ENCODE measurements around the gene FNDC1.
A peak's percentile ranks its signal among the peaks of the same experiment; 100 is the strongest.

Gene FNDC1

DNA sequence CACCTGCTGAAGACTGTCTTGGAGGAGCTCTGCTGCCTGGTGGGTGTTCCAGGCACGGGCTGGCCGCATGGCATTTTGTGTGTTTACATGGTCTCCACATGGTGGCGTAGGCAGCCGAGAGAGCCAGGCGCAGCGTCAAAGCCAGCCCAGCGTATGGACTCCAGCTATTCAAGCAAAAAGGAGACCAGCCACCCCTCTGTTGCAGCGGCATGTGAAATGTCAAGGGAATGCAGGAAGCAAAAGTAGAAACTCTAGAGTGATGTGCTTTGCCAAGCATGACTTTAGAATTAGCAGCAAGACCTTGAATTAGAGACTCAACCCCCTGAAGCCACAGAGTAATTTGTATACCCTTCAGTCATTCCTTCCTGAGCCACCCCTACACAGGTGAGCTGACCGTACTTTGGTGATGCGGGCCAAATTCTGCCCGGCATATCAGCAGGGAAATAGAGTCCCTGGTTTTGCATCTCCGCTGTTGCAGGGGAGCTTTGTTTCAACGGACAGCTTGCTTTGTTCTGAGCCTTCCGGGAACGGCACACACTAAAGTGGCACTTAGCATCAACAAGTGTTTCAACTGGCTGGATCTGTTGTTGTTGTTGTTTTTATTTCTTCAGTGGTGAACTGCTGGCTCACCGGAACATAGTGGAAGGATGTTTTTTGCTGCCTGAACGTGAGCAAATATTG, 48.5 kb downstream of the FNDC1 start:
- no peak overlapping the region for H3K27ac ChIP-seq

GRCh38 chr6:159220093-159220492, 50.9 kb downstream of the FNDC1 start:
- no peak overlapping the region for H3K27ac ChIP-seq

More for the DNA sequence above, 48.5 kb downstream of the FNDC1 start:
- TF ChIP-seq ZFX (IDR thresholded peaks at IDR 0.05; ENCODE audit: borderline replicate concordance): no peak
- peak; percentile 67 for TF ChIP-seq CTCF (IDR thresholded peaks at IDR 0.05)

GRCh38 chr6:159221486-159222170, 52.4 kb downstream of the FNDC1 start:
- no peak overlapping the region for H3K27ac ChIP-seq
- TF ChIP-seq ZFX (IDR thresholded peaks at IDR 0.05; ENCODE audit: borderline replicate concordance) (no peak), CTCF (IDR thresholded peaks at IDR 0.05) (no peak)

More at GRCh38 chr6:159220093-159220492, 50.9 kb downstream of the FNDC1 start:
- TF ChIP-seq ZFX (IDR thresholded peaks at IDR 0.05; ENCODE audit: borderline replicate concordance) (no peak), CTCF (IDR thresholded peaks at IDR 0.05) (no peak)

- TF ChIP-seq CTCF (IDR thresholded peaks at IDR 0.05): no peak
- TF ChIP-seq ZFX (IDR thresholded peaks at IDR 0.05; ENCODE audit: borderline replicate concordance): no peak
- no peak overlapping the region for H3K27ac ChIP-seq
These were observed 55.3 kb downstream of the FNDC1 start for GRCh38 chr6:159224452-159224851.

GRCh38 chr6:159229651-159230051, 60.5 kb downstream of the FNDC1 start:
- H3K27ac ChIP-seq: no peak overlapping the region
- TF ChIP-seq CTCF (IDR thresholded peaks at IDR 0.05) (no peak), ZFX (IDR thresholded peaks at IDR 0.05; ENCODE audit: borderline replicate concordance) (no peak)

DNA sequence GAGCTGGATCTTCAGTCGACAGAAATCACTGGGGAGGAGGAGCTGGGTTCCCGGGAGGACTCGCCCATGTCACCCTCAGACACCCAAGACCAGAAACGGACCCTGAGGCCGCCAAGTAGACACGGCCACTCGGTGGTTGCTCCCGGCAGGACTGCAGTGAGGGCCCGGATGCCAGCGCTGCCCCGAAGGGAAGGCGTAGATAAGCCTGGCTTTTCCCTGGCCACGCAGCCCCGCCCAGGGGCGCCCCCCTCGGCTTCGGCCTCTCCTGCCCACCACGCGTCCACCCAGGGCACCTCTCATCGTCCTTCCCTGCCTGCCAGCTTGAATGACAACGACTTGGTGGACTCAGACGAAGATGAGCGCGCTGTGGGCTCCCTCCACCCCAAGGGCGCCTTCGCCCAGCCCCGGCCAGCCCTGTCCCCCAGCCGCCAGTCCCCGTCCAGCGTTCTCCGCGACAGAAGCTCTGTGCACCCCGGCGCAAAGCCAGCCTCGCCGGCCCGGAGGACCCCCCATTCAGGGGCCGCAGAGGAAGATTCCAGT, 63.0 kb downstream of the FNDC1 start:
- no peak overlapping the region for H3K27ac ChIP-seq
- no peak for TF ChIP-seq ZFX (IDR thresholded peaks at IDR 0.05; ENCODE audit: borderline replicate concordance)
- no peak for TF ChIP-seq CTCF (IDR thresholded peaks at IDR 0.05)

GRCh38 chr6:159232751-159233150, 63.6 kb downstream of the FNDC1 start:
- H3K27ac ChIP-seq: no peak overlapping the region
- TF ChIP-seq ZFX (IDR thresholded peaks at IDR 0.05; ENCODE audit: borderline replicate concordance) (no peak), CTCF (IDR thresholded peaks at IDR 0.05) (no peak)
